WTC11 (cell line): Measurements from ENCODE around the gene LRRC63. TPM values are rescaled to one million over a fixed set of nuclear protein-coding genes. Genes with fewer than 3 reads are reported as not detected.

Experiments
- ATAC-seq: fragments of 200-7000 bp; cut with Tn5 transposase; 2 replicates; pipeline ENCODE4 v1.10.0; 2021; ENCODE audit warnings: mild to moderate bottlenecking, moderate library complexity
- CTCF ChIA-PET: fragments of 300-600 bp; sonication (Branson Sonifier 250); formaldehyde crosslinking; loops from one replicate; lab custom pipeline; 2021; ENCODE audit warnings: antibody characterized with exemption; lab: Charles Lee
- POLR2A ChIA-PET: fragments of 350-600 bp; sonication (Branson Sonifier 250); formaldehyde crosslinking; loops from one replicate; lab custom pipeline; 2021; ENCODE audit warnings: antibody characterized with exemption; lab: Charles Lee
- DNase-seq: peaks from one replicate; pipeline ENCODE4 v3.0.0; 2021; ENCODE audit warnings: low spot score
- H3K27ac Mint-ChIP-seq: 2 replicates; pipeline ENCODE4 v1.8.0; 2021; ENCODE audit warnings: mixed read lengths
- H3K27me3 Mint-ChIP-seq: 2 replicates; pipeline ENCODE4 v1.8.0; 2021; ENCODE audit warnings: low read depth, mild to moderate bottlenecking, moderate library complexity, mixed read lengths
- H3K36me3 Mint-ChIP-seq: 2 replicates; pipeline ENCODE4 v1.8.0; 2021; ENCODE audit warnings: mixed read lengths
- H3K4me1 Mint-ChIP-seq: 2 replicates; pipeline ENCODE4 v1.8.0; 2022; ENCODE audit warnings: mixed read lengths
- H3K4me3 Mint-ChIP-seq: 2 replicates; pipeline ENCODE4 v1.8.0; 2021; ENCODE audit warnings: mild to moderate bottlenecking, moderate library complexity, mixed read lengths
- H3K9me3 Mint-ChIP-seq: 2 replicates; pipeline ENCODE4 v1.8.0; 2021; ENCODE audit warnings: mixed read lengths
- CREM ChIP-seq: sonication (generic); formaldehyde crosslinking; IDR thresholded peaks from 2 replicates; pipeline ENCODE4 v1.8.1; 2022; ENCODE audit warnings: mild to moderate bottlenecking, missing genetic modification reagents, moderate library complexity
- EMX1 ChIP-seq: fragments of 250-450 bp; sonication (Bioruptor Pico); IDR thresholded peaks from 2 replicates; pipeline ENCODE4 v1.8.0; 2021; ENCODE audit warnings: mild to moderate bottlenecking
- FOXJ3 ChIP-seq: sonication (generic); formaldehyde crosslinking; IDR thresholded peaks from 2 replicates; pipeline ENCODE4 v1.9.0; 2021; ENCODE audit warnings: missing genetic modification reagents, mild to moderate bottlenecking, borderline replicate concordance
- HMGA2 ChIP-seq: fragments of 250-450 bp; sonication (Bioruptor Pico); IDR thresholded peaks from 2 replicates; pipeline ENCODE4 v1.4.0; 2021; ENCODE audit warnings: mild to moderate bottlenecking, moderate library complexity
- IRF2 ChIP-seq: sonication (generic); formaldehyde crosslinking; IDR thresholded peaks from 2 replicates; pipeline ENCODE4 v1.8.0; 2022; ENCODE audit warnings: low read depth, missing genetic modification reagents, borderline replicate concordance
- MXD4 ChIP-seq: fragments of 250-450 bp; sonication (Bioruptor Pico); IDR thresholded peaks from 2 replicates; pipeline ENCODE4 v1.8.0; 2021; ENCODE audit warnings: mild to moderate bottlenecking, moderate library complexity, borderline replicate concordance
- RELA ChIP-seq: sonication (generic); formaldehyde crosslinking; IDR thresholded peaks from 2 replicates; pipeline ENCODE4 v1.8.1; 2022; ENCODE audit warnings: missing genetic modification reagents, mild to moderate bottlenecking, borderline replicate concordance
- TEAD1 ChIP-seq: sonication (generic); formaldehyde crosslinking; IDR thresholded peaks from 2 replicates; pipeline ENCODE4 v1.8.0; 2022; ENCODE audit warnings: mild to moderate bottlenecking, missing genetic modification reagents
- ZBTB21 ChIP-seq: sonication (generic); formaldehyde crosslinking; IDR thresholded peaks from 2 replicates; pipeline ENCODE4 v1.8.1; 2023; ENCODE audit warnings: mild to moderate bottlenecking, missing genetic modification reagents, borderline replicate concordance
- ZNF121 ChIP-seq: sonication (generic); formaldehyde crosslinking; IDR thresholded peaks from 2 replicates; pipeline ENCODE4 v1.8.0; 2023; ENCODE audit warnings: missing genetic modification reagents
- ZNF219 ChIP-seq: sonication (generic); formaldehyde crosslinking; IDR thresholded peaks from 2 replicates; pipeline ENCODE4 v1.8.0; 2023; ENCODE audit warnings: missing genetic modification reagents, mild to moderate bottlenecking, borderline replicate concordance
- total RNA-seq: library from RNA; stranded (reverse); gene quantifications from 3 replicates; pipeline ENCODE4 v1.2.3, GENCODE V29; 2021
- TF ChIP-seq, protein P1 (sequence below): sonication (generic); formaldehyde crosslinking; IDR thresholded peaks from 2 replicates; pipeline ENCODE4 v1.8.1; 2022; ENCODE audit warnings: low read depth, mild to moderate bottlenecking, moderate library complexity, missing genetic modification reagents, borderline replicate concordance
- TF ChIP-seq, protein P2 (sequence below): fragments of 250-450 bp; sonication (Bioruptor Pico); conservative IDR thresholded peaks from 2 replicates; pipeline ENCODE4 v1.9.0; 2021; ENCODE audit warnings: mild to moderate bottlenecking
- TF ChIP-seq, protein P3 (sequence below): sonication (generic); formaldehyde crosslinking; IDR thresholded peaks from 2 replicates; pipeline ENCODE4 v1.8.1; 2022; ENCODE audit warnings: missing genetic modification reagents, borderline replicate concordance
- TF ChIP-seq, protein P4 (sequence below): sonication (generic); formaldehyde crosslinking; IDR thresholded peaks from 2 replicates; pipeline ENCODE4 v1.8.0; 2022; ENCODE audit warnings: missing genetic modification reagents
- TF ChIP-seq, protein P5 (sequence below): fragments of 250-450 bp; sonication (Bioruptor Pico); IDR thresholded peaks from 2 replicates; pipeline ENCODE4 v2.1.2; 2022; ENCODE audit warnings: mild to moderate bottlenecking, moderate library complexity
- TF ChIP-seq, protein P6 (sequence below): fragments of 250-450 bp; sonication (Bioruptor Pico); IDR thresholded peaks from 2 replicates; pipeline ENCODE4 v1.9.0; 2021; ENCODE audit warnings: mild to moderate bottlenecking, borderline replicate concordance

Gene LRRC63
- total RNA-seq, 1 experiment from 2014 or later, result not detected

DNA sequence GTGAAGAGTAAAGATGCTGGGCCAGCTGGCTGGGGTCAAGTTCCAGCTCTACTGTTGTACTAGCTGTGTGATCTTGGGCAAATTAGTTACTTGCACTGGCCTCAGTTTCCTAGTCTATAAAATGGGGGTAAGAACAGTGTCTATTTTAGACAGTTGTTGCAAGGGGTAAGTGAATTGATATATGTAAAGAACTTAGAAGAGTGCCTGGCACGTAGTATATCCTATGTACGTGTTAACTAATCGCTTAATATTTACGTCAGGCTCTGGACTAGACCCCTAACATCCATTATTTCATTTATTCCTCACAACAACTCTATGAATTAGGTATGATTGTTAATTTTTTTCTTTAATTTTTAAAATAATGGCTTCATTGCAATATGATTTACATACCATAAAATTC is 26.1 kb upstream of the LRRC63 start:
- POLR2A ChIA-PET, result no interaction called here
- Mint-ChIP-seq H3K27me3 (no peaks in the 10 kb centered on the region), H3K36me3 (no peaks in the 10 kb centered on the region), H3K4me1 (peaks cover 9% of the 10 kb centered on the region), H3K9me3 (no peaks in the 10 kb centered on the region), H3K4me3 (no peak overlapping the region), H3K27ac (no peak overlapping the region)
- ATAC-seq (no peak), DNase-seq (no peak)
- TF ChIP-seq HMGA2 (no peak), CREM (CRISPR knock-in tag) (no peak), TEAD1 (CRISPR knock-in tag) (no peak), ZNF219 (CRISPR knock-in tag) (no peak), EMX1 (CRISPR knock-in tag) (no peak), ZBTB21 (CRISPR knock-in tag) (no peak), FOXJ3 (CRISPR knock-in tag) (no peak), IRF2 (no peak), ZNF121 (CRISPR knock-in tag) (no peak), MXD4 (no peak), RELA (CRISPR knock-in tag) (no peak)
- TF ChIP-seq, protein P1, sequence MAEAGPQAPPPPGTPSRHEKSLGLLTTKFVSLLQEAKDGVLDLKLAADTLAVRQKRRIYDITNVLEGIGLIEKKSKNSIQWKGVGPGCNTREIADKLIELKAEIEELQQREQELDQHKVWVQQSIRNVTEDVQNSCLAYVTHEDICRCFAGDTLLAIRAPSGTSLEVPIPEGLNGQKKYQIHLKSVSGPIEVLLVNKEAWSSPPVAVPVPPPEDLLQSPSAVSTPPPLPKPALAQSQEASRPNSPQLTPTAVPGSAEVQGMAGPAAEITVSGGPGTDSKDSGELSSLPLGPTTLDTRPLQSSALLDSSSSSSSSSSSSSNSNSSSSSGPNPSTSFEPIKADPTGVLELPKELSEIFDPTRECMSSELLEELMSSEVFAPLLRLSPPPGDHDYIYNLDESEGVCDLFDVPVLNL, result no peak
- TF ChIP-seq, protein P2, sequence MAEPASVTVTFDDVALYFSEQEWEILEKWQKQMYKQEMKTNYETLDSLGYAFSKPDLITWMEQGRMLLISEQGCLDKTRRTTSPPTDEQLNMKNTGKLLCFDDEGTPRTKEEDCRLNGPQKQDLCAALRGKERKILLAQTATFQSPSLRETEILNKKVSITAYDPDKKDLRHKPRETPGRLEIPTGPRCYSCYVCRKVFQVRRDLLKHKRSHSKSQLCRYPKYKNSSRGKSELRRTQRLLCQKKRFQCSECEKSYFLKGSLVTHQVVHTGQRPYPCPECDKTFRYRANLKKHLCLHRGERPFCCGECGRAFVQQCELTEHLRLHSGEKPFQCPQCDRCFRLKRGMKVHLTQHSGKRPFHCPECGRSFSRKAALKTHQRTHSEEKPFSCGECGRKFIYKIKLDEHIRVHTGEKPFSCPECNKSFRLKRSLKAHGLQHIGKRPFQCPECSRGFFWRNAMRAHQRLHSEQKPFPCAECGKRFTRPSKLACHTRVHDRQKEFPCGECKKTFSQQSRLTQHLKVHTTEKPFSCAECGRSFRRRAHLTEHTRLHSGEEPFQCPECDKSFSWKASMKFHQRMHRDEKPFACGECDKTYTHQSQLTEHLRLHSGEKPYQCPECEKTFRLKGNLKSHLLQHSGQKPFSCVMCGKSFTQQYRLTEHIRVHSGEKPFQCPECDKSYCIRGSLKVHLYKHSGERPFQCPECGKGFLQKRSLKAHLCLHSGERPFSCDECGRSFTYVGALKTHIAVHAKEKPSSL (CRISPR knock-in tag), result no peak
- TF ChIP-seq, protein P3, sequence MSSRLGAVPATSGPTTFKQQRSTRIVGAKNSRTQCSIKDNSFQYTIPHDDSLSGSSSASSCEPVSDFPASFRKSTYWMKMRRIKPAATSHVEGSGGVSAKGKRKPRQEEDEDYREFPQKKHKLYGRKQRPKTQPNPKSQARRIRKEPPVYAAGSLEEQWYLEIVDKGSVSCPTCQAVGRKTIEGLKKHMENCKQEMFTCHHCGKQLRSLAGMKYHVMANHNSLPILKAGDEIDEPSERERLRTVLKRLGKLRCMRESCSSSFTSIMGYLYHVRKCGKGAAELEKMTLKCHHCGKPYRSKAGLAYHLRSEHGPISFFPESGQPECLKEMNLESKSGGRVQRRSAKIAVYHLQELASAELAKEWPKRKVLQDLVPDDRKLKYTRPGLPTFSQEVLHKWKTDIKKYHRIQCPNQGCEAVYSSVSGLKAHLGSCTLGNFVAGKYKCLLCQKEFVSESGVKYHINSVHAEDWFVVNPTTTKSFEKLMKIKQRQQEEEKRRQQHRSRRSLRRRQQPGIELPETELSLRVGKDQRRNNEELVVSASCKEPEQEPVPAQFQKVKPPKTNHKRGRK, result no peak
- TF ChIP-seq, protein P4, sequence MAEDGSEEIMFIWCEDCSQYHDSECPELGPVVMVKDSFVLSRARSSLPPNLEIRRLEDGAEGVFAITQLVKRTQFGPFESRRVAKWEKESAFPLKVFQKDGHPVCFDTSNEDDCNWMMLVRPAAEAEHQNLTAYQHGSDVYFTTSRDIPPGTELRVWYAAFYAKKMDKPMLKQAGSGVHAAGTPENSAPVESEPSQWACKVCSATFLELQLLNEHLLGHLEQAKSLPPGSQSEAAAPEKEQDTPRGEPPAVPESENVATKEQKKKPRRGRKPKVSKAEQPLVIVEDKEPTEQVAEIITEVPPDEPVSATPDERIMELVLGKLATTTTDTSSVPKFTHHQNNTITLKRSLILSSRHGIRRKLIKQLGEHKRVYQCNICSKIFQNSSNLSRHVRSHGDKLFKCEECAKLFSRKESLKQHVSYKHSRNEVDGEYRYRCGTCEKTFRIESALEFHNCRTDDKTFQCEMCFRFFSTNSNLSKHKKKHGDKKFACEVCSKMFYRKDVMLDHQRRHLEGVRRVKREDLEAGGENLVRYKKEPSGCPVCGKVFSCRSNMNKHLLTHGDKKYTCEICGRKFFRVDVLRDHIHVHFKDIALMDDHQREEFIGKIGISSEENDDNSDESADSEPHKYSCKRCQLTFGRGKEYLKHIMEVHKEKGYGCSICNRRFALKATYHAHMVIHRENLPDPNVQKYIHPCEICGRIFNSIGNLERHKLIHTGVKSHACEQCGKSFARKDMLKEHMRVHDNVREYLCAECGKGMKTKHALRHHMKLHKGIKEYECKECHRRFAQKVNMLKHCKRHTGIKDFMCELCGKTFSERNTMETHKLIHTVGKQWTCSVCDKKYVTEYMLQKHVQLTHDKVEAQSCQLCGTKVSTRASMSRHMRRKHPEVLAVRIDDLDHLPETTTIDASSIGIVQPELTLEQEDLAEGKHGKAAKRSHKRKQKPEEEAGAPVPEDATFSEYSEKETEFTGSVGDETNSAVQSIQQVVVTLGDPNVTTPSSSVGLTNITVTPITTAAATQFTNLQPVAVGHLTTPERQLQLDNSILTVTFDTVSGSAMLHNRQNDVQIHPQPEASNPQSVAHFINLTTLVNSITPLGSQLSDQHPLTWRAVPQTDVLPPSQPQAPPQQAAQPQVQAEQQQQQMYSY (CRISPR knock-in tag), result no peak
- TF ChIP-seq, protein P5, sequence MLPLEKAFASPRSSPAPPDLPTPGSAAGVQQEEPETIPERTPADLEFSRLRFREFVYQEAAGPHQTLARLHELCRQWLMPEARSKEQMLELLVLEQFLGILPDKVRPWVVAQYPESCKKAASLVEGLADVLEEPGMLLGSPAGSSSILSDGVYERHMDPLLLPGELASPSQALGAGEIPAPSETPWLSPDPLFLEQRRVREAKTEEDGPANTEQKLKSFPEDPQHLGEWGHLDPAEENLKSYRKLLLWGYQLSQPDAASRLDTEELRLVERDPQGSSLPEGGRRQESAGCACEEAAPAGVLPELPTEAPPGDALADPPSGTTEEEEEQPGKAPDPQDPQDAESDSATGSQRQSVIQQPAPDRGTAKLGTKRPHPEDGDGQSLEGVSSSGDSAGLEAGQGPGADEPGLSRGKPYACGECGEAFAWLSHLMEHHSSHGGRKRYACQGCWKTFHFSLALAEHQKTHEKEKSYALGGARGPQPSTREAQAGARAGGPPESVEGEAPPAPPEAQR (CRISPR knock-in tag), result no peak
- TF ChIP-seq, protein P6, sequence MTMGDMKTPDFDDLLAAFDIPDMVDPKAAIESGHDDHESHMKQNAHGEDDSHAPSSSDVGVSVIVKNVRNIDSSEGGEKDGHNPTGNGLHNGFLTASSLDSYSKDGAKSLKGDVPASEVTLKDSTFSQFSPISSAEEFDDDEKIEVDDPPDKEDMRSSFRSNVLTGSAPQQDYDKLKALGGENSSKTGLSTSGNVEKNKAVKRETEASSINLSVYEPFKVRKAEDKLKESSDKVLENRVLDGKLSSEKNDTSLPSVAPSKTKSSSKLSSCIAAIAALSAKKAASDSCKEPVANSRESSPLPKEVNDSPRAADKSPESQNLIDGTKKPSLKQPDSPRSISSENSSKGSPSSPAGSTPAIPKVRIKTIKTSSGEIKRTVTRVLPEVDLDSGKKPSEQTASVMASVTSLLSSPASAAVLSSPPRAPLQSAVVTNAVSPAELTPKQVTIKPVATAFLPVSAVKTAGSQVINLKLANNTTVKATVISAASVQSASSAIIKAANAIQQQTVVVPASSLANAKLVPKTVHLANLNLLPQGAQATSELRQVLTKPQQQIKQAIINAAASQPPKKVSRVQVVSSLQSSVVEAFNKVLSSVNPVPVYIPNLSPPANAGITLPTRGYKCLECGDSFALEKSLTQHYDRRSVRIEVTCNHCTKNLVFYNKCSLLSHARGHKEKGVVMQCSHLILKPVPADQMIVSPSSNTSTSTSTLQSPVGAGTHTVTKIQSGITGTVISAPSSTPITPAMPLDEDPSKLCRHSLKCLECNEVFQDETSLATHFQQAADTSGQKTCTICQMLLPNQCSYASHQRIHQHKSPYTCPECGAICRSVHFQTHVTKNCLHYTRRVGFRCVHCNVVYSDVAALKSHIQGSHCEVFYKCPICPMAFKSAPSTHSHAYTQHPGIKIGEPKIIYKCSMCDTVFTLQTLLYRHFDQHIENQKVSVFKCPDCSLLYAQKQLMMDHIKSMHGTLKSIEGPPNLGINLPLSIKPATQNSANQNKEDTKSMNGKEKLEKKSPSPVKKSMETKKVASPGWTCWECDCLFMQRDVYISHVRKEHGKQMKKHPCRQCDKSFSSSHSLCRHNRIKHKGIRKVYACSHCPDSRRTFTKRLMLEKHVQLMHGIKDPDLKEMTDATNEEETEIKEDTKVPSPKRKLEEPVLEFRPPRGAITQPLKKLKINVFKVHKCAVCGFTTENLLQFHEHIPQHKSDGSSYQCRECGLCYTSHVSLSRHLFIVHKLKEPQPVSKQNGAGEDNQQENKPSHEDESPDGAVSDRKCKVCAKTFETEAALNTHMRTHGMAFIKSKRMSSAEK, result no peak
- CTCF ChIA-PET, result no interaction called here
